Natural killer cell (primary cell): ENCODE data around the gene FOXF1. TPM values are rescaled to one million over a fixed set of nuclear protein-coding genes. Genes with fewer than 3 reads are reported as not detected.

Experiments
- ATAC-seq, 3 donors: fragments of 150-1000 bp in 2 of 3; fragments of 200-7000 bp in 1 of 3; cut with Tn5 transposase; 1 replicate in 1 of 3; 2 replicates in 2 of 3; pipeline ENCODE4 v1.10.0; 2021; ENCODE audit warnings: mild to moderate bottlenecking in 2 of 3, moderate library complexity in 2 of 3
- DNase-seq, 2 donors: peaks; one replicate each; pipeline versions ENCODE4 v3.0.0 to v3.0.0-alpha.2; 2013 to 2021; ENCODE audit warnings: mixed read lengths in 1 of 2
- H3K27ac ChIP-seq: one replicate; pipeline ENCODE4 v1.5.1; 2013; ENCODE audit warnings: mild to moderate bottlenecking, low read length
- H3K27me3 ChIP-seq: one replicate; pipeline ENCODE4 v1.6.1; 2013; ENCODE audit warnings: low read length; ENCODE audit not compliant: control insufficient read depth, insufficient read depth
- H3K36me3 ChIP-seq: one replicate; pipeline ENCODE4 v1.6.1; 2013; ENCODE audit warnings: low read length; ENCODE audit not compliant: control insufficient read depth, insufficient read depth
- H3K4me1 ChIP-seq: one replicate; pipeline ENCODE4 v1.6.1; 2013; ENCODE audit warnings: low read length; ENCODE audit not compliant: control insufficient read depth, insufficient read depth
- H3K4me3 ChIP-seq: one replicate; pipeline ENCODE4 v1.5.1; 2013; ENCODE audit warnings: low read length
- H3K9me3 ChIP-seq: one replicate; pipeline ENCODE4 v1.6.1; 2013; ENCODE audit warnings: low read length; ENCODE audit not compliant: control insufficient read depth, insufficient read depth
- H3K27ac Mint-ChIP-seq, 2 donors: one replicate each; pipeline ENCODE4 v1.8.0; 2022; ENCODE audit warnings: mild to moderate bottlenecking in 2 of 2, mixed read lengths in 2 of 2, moderate library complexity in 1 of 2
- H3K27me3 Mint-ChIP-seq, 2 donors: one replicate each; pipeline ENCODE4 v1.8.0; 2022; ENCODE audit warnings: low read depth in 2 of 2, mixed read lengths in 2 of 2
- H3K36me3 Mint-ChIP-seq: one replicate; pipeline ENCODE4 v1.8.0; 2022; ENCODE audit warnings: mixed read lengths
- H3K4me1 Mint-ChIP-seq, 2 donors: one replicate each; pipeline ENCODE4 v1.8.0; 2022; ENCODE audit warnings: mixed read lengths in 2 of 2
- H3K4me3 Mint-ChIP-seq: one replicate; pipeline ENCODE4 v1.8.0; 2022; ENCODE audit warnings: mild to moderate bottlenecking, moderate library complexity, mixed read lengths
- H3K9me3 Mint-ChIP-seq, 2 donors: one replicate each; pipeline ENCODE4 v1.8.0; 2022; ENCODE audit warnings: mixed read lengths in 2 of 2
- WGBS: methylation state at CpG from one replicate; pipeline ENCODE4 v1.1.7; 2013; ENCODE audit warnings: missing lambda C conversion rate; ENCODE audit not compliant: insufficient coverage; 5-methylcytosine and 5-hydroxymethylcytosine counted together
- intact Hi-C: fragments of 100-400 bp; cut with micrococcal nuclease; formaldehyde crosslinking; loops from one replicate; pipeline ENCODE4 v1.14.2; 2022
- total RNA-seq, 4 donors: library from RNA; stranded (reverse); fragments of 120-200 nt in 1 of 4; gene quantifications; one replicate each; pipeline versions ENCODE4 v1.2.3 to v1.2.4, GENCODE V29; 2013 to 2022
- TF ChIP-seq, protein P1 (sequence below): fragments of 200-600 bp; IDR thresholded peaks from one replicate; pipeline ENCODE4 v1.8.0; 2022; ENCODE audit warnings: antibody characterized with exemption

FOXF1 gene
- total RNA-seq, 3 donors from 2014 or later (not counting 1 experiment from before 2014, with no cell fraction given): not detected

DNA sequence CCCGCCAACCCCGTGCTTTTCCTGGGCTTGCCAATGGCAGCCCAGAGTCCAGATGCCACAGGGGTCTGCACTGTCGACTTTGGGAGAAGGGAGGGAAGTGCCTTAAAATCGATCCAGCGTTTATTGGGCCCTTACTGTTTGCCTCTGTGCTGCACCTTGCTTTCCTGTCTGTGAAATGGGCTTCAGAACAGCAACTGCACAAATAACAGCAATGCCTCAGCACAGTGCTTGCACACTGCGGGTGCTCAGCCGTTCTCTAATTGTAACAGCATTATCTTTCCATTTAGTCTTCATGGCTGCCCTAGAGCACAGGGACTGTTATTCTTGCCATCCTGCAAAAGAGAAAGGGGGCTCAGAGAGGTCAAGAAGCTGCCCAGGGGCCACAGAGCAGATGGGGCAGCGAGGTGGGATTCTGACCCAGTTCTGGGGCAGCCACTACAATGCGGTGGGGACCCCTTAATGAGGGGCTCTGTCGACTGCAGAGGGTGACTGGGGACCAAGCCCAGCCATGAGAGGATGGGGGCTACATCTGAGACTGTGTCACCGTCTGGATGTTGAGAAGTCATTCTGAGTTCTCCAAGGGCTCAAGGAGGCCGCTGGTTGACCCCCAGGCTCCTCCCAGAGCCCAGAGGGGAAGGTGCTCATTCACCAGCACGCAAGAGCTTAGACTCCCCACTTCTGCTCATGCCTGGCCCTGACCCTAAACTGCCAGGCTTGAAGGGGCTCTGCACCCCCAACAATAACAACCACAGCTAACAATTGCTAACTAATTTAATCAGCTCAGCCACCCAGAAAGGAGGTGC is 9.4 kb upstream of the FOXF1 start:
- DNase-seq: no peak
- Histone ChIP-seq H3K9me3 (no peaks in the 10 kb centered on the region), H3K27ac (no peak overlapping the region), H3K27me3 (peaks cover 48% of the 10 kb centered on the region), H3K4me3 (no peak overlapping the region), H3K36me3 (no peaks in the 10 kb centered on the region), H3K4me1 (no peaks in the 10 kb centered on the region)
- 11% methylated on average over 13 of the region's 13 CpGs for WGBS
- no peak for ATAC-seq
- Mint-ChIP-seq H3K4me3 (no peak overlapping the region), H3K9me3 (no peaks in the 10 kb centered on the region), H3K4me1 (peaks cover 1 to 7% of the 10 kb centered on the region in 2 donors), H3K27me3 (peaks cover 66 to 72% of the 10 kb centered on the region in 2 donors), H3K36me3 (no peaks in the 10 kb centered on the region), H3K27ac (no peak overlapping the region)
- TF ChIP-seq, protein P1, sequence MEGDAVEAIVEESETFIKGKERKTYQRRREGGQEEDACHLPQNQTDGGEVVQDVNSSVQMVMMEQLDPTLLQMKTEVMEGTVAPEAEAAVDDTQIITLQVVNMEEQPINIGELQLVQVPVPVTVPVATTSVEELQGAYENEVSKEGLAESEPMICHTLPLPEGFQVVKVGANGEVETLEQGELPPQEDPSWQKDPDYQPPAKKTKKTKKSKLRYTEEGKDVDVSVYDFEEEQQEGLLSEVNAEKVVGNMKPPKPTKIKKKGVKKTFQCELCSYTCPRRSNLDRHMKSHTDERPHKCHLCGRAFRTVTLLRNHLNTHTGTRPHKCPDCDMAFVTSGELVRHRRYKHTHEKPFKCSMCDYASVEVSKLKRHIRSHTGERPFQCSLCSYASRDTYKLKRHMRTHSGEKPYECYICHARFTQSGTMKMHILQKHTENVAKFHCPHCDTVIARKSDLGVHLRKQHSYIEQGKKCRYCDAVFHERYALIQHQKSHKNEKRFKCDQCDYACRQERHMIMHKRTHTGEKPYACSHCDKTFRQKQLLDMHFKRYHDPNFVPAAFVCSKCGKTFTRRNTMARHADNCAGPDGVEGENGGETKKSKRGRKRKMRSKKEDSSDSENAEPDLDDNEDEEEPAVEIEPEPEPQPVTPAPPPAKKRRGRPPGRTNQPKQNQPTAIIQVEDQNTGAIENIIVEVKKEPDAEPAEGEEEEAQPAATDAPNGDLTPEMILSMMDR: no peak
- intact Hi-C loops: no loop called here

DNA sequence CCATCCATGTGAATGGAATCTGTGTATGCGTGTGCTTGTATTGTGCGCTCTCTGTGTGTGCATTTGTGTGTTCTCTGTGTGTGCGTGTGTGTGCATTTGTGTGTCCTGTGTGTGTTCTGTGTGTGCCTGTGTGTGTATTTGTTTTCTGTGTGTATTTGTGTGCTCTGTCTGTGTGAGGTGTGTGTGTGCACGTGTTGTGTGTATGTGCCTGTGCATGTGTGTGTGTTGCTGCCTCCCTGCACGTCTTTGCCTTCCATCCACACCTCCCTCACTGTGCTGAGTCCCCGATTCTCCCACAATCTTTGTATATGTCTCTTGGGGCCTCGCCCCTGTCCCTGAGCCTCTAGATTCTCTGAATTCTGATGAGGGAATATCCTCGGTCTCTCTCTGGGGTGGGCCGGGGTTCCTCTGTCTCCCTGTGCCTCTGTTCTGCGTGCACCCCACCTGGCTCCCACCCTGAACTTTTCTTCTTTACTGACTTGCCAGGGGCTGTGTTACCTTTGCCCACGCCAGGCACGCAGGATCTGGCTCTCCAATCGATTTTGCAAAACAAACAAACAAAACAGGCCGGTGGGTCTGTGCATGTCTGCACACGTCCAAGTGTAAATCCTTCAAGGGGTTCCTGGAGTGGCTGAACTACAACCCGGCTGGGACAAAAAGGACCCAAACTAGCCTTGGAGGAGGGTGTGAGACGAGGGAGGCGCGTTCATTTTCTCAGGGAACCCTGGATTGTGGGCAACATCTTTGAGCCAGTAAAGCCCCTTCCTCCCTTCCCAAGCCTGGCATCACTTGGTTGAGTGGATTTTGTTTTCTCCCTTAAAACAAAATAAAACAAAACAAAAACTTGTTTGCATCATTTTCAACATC is 8.1 kb upstream of the FOXF1 start:
- Mint-ChIP-seq H3K27me3 (peaks cover 69 to 79% of the 10 kb centered on the region in 2 donors), H3K4me3 (no peak overlapping the region)
- no peak overlapping the region for H3K4me3 ChIP-seq

DNA sequence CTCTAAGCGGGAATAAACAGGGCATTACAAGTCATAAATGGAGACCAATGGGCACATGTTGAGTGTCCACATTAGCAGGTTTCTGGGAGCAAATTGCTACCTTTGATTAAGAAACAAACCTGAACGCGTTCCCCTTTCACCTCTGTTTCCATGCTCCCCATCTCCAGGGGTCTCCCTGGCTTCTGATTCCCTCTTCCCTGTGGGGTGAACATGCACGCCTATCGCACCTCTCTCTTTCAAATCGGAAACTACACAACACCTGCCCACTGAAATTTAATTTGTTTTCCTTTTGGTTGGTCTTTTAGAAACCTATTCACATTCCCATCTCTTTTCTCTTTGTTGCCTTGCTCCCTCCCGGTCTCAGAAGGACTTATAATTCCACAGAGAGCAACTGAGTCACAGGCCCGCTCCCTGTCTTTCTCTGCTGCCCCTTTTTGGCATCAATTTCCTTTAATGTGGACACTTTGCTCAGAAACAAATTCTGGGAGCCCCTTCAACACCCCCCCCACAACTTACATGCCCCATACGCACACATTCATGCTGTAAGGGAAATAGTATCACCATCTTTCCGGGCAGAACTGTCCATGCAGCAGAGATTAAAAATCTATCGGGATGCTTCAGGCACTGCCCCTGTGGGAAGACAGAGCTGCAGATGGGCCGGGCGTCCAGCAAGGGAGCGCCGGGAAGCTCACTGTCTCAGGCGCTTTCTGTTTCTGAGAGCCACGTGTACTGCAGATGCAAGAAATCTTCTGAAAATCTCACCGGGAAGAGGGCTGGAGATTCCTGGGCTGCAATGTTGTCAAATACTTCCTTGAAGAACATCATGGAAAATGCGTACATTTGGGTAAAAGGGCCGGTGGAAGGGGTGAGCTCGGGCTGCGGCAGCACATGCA is 7.2 kb upstream of the FOXF1 start:
- peaks cover 7 to 20% of the 10 kb centered on the region in 2 donors for H3K4me1 Mint-ChIP-seq
- H3K27ac Mint-ChIP-seq: no peak overlapping the region
- DNase-seq (no peak), ATAC-seq (no peak)
- no peak overlapping the region for H3K4me3 Mint-ChIP-seq
- no peaks in the 10 kb centered on the region for H3K4me1 ChIP-seq
- H3K9me3 Mint-ChIP-seq: no peaks in the 10 kb centered on the region
- no peaks in the 10 kb centered on the region for H3K36me3 ChIP-seq
- TF ChIP-seq, protein P1: no peak
- no peaks in the 10 kb centered on the region for H3K9me3 ChIP-seq
- intact Hi-C loops: no loop called here
- no peak overlapping the region for H3K27ac ChIP-seq
- H3K36me3 Mint-ChIP-seq: no peaks in the 10 kb centered on the region
- no peak overlapping the region for H3K4me3 ChIP-seq
- H3K27me3 ChIP-seq: peaks cover 56% of the 10 kb centered on the region
- H3K27me3 Mint-ChIP-seq: peaks cover 76 to 88% of the 10 kb centered on the region in 2 donors
- 18% methylated on average over 21 of the region's 22 CpGs for WGBS

More for the DNA sequence above, 8.1 kb upstream of the FOXF1 start:
- Mint-ChIP-seq H3K4me1 (peaks cover 7 to 13% of the 10 kb centered on the region in 2 donors), H3K27ac (no peak overlapping the region), H3K9me3 (no peaks in the 10 kb centered on the region), H3K36me3 (no peaks in the 10 kb centered on the region)
- Histone ChIP-seq H3K27me3 (peaks cover 52% of the 10 kb centered on the region), H3K9me3 (no peaks in the 10 kb centered on the region), H3K4me1 (no peaks in the 10 kb centered on the region), H3K27ac (no peak overlapping the region), H3K36me3 (no peaks in the 10 kb centered on the region)
- WGBS: 22% methylated on average over 15 of the region's 19 CpGs
- TF ChIP-seq, protein P1: no peak
- ATAC-seq (no peak), DNase-seq (no peak)
- intact Hi-C loops: no loop called here
